Raji (cell line): Measurements from ENCODE around the gene C1QTNF8.

ENCODE experiments used
- POLR2A ChIP-seq: IDR thresholded peaks from 2 replicates; pipeline ENCODE4 v1.6.1; 2011; ENCODE audit warnings: low read depth, low read length, control low read depth; ENCODE audit not compliant: insufficient read depth

The C1QTNF8 gene

DNA sequence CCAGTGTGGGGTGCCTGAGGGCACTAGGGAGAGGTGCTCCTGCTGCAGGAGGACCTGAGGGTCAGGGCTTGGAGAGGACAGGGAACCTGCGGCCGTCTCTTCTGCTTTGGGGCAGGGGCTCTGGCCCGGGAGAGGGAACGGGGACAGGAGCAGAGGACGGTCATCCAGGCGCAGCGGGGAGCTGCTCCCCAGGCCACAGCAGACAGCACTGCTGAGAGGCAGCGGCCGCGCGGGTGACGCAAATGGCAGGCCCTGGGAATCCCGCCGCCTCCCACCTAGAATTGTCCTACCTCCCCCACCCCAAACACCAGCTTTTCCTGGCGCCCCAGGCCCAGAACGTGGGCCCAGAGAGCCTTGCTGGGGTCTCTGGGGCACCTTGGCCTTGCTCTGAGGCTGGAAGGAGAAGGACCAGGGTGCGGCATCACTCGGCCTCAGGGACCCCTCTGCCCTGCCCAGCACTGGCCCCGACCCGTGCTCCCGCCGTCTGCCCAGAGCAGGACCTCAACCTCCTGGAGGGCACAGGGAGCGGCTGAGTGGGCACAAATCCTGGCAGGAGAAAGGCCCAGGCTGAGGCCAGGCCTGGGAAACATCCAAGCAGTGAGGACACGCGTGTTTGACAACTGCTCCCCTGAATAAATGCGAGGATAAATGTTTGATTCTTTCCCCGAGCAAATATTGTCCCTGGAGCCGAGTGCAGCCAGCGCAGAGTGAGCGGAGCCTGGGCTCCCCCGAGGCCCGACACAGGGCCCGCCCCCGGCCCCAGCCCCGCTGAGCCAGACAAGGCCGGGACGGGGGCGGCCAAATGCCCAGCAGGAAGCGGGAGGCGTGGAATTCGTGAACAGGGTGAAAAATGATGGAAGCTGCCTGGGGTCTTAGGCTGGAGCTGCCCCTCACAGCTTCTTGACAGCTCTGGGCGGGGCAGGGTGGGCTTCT, 15.0 kb downstream of the C1QTNF8 start:
- TF ChIP-seq POLR2A = no peak

DNA sequence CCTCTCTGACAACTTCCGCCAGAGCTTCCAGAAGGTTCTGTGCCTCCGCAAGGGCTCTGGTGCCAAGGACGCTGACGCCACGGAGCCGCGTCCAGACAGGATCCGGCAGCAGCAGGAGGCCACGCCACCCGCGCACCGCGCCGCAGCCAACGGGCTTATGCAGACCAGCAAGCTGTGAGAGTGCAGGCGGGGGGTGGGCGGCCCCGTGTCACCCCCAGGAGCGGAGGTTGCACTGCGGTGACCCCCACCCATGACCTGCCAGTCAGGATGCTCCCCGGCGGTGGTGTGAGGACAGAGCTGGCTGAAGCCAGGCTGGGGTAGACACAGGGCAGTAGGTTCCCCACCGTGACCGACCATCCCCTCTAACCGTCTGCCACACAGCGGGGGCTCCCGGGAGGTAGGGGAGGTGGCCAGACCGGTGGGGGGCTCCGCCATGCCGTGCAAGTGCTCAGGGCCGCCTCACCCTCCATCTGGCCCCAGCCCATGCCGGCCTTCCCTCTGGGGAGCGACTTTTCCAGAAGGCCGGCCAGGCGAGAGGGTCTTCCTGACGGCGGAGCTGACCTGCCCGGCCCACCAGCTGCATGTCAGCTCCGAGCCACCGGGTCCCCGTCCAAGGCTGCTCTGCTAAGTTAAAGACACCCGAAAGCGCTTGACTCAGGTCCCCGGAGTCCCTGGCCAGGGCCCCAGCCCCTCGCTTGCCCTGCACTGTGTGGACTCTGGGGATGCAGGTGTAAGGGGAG, 16.1 kb downstream of the C1QTNF8 start:
- no peak for TF ChIP-seq POLR2A

DNA sequence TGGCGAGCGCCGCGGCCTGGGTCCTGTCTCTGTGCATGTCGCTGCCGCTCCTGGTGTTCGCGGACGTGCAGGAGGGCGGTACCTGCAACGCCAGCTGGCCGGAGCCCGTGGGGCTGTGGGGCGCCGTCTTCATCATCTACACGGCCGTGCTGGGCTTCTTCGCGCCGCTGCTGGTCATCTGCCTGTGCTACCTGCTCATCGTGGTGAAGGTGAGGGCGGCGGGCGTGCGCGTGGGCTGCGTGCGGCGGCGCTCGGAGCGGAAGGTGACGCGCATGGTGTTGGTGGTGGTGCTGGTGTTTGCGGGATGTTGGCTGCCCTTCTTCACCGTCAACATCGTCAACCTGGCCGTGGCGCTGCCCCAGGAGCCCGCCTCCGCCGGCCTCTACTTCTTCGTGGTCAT, 16.7 kb downstream of the C1QTNF8 start:
- TF ChIP-seq POLR2A = no peak

GRCh38 chr16:1078579-1079021, 17.4 kb downstream of the C1QTNF8 start:
- TF ChIP-seq POLR2A = no peak

DNA sequence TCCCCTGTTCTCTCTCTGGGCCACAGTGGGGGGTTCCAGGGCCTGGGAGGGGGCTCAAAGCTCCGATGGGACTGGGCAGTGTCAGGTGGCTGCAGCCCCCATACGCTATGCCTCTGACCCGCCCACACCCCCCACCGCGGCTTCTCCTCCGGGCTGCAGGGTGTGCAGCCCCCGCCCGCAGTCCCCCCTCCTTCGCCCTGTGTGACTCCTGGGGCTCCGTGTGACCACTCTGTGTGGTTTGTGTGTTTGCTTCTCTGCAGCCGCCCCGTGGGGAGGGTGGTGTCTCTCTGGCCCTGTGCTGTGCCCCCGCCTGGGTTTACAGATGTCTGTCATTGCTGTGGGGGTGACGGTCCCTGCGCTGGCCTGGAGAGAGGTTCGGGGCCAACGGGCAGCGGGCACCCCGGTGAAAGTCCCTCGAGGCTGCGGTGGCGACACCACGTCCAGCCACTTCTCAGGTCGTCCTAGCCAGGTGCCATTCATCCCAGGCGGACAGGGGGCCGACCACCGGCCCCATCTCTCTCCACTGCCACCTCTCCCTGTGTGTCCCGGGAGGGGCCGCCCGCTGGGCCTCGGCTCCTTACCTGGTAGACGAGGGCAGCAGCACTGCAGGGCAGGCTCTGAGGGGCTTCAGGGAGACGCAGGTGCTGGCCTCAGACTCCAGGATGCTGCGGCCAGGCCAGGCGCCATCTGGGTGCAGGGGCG, 18.0 kb downstream of the C1QTNF8 start:
- TF ChIP-seq POLR2A = no peak

- TF ChIP-seq POLR2A = no peak
These were observed 19.1 kb downstream of the C1QTNF8 start for GRCh38 chr16:1076801-1077576.

DNA sequence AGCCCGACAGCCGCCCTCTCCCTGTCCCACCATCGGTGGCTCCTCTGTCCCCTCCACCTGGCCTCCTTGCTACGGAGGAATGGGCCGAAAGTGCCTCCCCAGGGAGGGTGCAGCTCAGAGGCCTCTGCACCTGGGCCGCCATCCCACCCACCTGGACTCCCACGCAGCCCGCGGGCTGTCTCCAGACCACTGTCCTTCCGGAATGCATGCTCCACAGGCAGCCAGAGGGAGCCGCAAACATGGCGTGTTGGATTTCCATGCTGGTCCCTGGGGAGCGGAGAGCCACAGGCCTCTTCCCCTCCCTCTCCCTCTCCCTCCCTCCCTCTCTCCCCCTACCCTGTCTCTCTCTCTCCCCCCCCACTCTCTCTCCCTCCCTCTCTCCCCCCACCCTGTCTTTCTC, 20.5 kb downstream of the C1QTNF8 start:
- TF ChIP-seq POLR2A = no peak

DNA sequence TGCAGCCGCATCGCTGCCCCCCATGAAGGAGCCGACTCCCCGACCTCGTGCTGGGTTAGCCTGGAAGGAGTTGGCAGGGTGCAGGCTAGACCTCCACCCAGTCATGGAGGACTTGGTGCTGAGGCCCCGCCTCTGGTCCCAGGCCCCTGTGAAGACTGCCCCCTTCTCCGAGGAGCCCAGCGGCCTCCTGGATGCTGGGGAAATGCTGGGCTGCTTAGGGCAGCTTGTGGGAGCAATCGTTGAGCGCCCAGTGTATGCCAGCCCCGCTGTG, 21.7 kb downstream of the C1QTNF8 start:
- TF ChIP-seq POLR2A = no peak

DNA sequence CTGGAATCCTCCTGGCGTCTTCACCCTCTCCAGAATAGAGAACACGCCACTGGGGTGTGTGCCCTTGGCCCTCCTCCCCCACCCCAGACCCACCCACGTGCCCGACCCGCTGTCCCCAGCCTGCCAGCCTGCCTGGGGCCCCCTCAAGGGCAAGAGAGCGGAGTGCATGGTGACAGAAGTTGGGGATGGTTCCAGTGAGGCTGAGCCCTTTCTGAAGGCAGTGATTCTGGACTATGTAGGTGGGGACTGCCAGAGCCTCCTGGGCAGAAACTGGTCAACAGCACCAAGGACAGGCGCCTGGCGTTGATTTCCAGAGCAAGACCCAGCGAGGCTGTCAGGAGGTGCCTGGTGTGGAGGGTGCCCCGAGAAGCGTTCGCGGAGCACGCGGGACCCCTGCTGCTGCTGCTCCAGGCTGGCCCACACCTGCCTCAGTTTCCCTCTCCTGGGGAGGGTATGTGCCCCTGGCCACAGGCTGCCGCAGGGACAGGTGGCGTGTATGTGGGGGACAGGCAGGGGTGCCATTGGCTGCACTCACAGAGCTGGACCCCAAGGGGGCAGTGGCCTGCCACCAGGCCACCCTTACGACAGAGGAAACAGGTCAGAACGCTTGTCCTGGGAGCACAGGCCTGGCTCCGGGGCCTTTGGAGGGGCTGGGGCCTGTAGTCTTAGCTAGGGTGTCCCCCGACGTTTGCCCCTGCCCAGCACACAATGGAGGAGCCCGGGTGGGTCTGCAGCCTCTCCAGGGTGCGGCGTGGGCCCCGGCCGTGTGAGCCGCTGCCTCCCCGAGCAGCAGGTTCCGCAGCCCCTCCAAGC, 22.3 kb downstream of the C1QTNF8 start:
- no peak for TF ChIP-seq POLR2A

- no peak for TF ChIP-seq POLR2A
These were observed 22.8 kb downstream of the C1QTNF8 start for GRCh38 chr16:1073262-1073558.

- no peak for TF ChIP-seq POLR2A
These were observed 23.4 kb downstream of the C1QTNF8 start, which contains the start of gene SSTR5 for GRCh38 chr16:1072526-1073261. SSTR5 (plus strand) TSS chr16:1072747; CDS start chr16:1078869, 6,122 bp downstream.

- no peak for TF ChIP-seq POLR2A
These were observed 24.4 kb downstream of the C1QTNF8 start for GRCh38 chr16:1071561-1072225.

DNA sequence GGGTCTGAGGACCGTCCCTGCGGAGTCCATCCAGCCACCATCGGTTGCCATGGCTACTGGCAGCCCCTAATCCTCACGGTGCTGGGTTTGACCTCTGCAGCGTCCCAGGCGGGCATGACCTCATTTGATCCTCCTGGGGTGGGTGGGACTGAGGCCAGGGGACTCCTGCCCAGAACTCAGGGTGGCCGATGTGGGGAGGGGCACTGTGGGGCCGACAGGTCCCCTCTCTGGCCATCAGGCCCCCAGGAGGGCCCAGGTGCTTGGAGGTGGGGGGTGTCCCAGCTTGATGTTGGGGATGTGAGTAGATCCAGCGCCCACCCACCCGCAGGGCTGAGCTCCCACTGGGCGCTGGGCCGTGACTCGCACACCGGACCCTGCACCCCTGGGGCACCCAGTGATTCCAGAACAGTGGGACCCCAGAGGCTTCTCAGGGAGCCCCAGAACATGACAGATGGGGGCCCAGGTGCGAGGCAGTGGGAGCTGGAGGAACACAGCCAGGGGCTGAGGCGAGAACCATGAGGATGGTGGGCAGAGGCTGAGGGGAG, 25.1 kb downstream of the C1QTNF8 start:
- TF ChIP-seq POLR2A = no peak
